ENCODE results near the gene CHSY3.

The CHSY3 gene

DNA sequence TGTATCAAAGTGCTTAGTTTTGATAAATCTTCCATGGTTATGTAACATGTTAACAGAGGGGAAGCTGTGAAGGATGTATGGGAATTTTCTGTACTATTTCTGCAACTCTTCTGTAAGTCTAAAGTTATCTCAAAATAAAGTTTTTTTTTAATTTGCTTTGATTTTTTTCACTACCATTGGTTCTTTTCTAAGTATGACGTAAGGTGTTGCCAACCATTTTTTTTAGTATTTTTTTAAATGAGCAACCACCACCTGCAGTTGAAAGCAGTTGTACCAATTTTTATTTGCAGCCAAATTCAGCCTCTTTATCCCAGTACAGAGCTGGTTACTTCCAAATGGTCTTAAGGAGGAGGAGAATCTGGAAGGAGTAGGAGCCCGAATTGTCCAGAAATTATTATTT lies 192.2 kb downstream of the CHSY3 start:
- no peak for DNase-seq (ENCODE audit: low read depth in 2 of 2)

DNA sequence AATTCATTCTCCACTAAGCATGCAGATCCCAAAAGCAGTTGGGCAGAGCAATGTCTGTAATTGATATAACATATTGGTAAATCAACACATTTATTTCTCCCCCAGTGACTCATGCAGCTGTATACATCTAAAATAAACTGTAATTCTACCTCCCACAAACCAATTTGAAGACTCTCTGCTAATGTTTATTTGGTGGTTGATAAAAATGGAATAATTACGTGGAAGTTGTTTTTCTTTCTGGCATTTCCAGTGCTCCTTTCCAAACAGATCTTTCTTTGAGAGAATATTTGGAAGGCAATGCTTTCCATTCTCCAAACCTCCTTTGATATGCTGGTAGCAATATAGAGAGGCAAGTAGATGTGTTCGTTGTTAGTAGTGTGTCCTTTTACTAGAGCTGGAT lies 194.7 kb downstream of the CHSY3 start:
- DNase-seq (ENCODE audit: low read depth in 2 of 2), result no peak

DNA sequence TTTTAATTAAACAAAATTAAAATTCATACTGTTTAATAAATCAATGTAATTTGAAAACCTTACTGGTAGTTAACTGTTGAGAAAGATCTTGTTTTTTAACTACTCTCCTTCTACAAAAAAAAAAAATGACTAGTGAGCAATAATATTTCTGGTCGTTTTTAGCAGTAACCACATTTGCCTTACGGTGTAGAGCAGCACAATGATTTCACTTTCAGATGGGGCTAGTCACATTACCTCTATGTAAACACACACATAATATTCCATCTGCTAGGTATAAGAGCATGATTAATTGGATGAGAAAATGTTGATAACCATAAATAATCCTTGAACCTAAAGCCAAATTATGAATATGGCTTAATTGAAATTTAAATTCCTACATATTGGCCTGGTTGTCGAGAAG lies 198.1 kb downstream of the CHSY3 start:
- no peak for DNase-seq (ENCODE audit: low read depth in 2 of 2)

DNA sequence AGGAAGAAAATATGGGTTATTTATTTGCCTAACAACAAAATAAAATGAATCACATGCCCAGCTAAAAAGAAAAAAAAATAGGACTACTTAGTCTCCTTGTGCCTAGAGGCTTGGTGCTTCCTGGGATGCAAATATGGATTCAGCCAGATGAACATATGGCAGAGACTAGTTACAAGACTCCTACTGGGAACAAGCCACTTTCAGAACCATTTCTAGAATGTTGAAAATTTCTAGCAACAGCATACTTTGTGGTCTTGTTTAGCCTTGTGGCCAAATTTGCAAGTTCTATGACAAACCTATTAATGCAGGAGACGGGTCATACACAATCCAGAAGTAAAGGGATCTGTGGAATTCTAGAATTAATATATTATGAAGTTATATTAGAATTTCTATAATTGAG lies 198.7 kb downstream of the CHSY3 start:
- no peak for DNase-seq (ENCODE audit: low read depth in 2 of 2)

GRCh38 chr5:130104895-130105688 lies 200.8 kb downstream of the CHSY3 start:
- no peak for DNase-seq (ENCODE audit: low read depth in 2 of 2)

DNA sequence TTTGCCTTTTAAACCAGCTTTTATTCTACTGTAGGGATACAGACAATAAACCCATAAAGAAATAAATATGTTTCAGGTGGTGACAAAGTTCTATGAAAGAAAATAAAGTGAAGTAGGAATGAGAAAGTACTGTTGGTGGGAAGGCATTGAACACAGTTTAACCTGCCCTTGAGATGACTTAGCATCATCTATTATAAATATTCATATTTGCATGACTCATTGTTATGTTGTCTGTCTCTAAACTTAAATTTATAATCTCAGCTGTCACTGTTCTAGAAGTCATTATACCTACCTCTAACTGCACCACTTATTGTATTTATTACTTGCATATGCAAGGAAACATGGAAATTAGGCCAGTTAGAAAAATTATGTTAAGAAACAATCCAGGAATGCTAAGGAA lies 202.2 kb downstream of the CHSY3 start:
- DNase-seq (ENCODE audit: low read depth in 2 of 2), result no peak

DNA sequence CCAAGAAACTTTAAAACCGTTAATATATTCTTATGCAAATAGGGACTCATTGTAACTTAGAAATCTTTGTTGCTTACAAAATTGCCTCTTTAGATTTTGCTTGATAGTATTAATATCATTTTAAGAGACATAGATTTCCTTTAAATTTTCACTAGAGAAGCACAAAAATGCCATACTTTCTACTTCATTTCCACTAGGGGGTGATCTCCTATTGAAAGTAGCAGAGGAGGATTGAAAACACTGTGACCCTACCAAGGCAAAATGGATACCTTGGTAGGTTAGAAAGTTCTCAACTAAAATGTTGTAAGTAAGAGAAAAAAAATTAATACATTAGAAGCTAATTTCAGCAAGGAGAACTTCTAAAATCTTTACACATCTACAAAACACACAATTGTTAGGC lies 204.9 kb downstream of the CHSY3 start:
- DNase-seq (ENCODE audit: low read depth in 2 of 2), result no peak

DNA sequence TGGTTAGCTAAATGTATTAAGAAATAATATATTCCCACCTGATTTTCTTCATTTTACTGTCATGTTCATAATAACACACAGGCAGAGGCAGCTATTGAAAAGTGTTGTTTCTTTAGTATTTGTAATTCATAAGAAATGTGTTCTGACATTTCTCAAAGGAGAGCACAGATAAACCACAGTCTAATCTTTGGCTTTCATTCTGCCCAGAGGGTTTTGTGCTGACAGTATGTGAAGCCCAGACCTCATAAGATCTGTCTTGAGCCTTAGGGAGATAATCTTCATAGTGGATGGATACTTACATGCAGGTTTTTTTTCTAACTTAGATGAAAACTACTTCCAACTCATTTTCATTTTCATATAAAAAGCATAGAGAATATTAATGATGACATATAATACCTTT lies 206.1 kb downstream of the CHSY3 start:
- DNase-seq (ENCODE audit: low read depth in 2 of 2), result no peak

- DNase-seq (ENCODE audit: low read depth in 2 of 2), result no peak
These were observed 207.5 kb downstream of the CHSY3 start for GRCh38 chr5:130111746-130112145.

DNA sequence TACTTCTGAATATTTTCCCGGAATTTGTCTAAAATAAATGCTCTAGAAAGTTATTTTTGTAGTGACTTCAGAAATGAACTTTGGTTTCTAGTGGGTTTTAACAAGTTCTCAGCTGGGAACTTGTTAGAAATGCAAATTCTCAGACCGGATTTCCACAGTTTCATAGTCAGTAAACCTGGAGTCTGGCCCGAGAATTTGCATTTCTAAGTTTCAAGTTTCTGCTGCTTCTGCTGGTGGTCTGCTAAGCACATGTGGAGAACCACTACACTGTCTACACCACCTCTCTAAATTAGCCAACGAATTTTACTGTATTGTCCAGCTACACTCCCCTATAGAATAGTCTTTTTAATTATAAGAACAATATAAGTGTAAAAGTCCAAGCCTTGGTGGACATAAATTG lies 208.0 kb downstream of the CHSY3 start:
- no peak for DNase-seq (ENCODE audit: low read depth in 2 of 2)

DNA sequence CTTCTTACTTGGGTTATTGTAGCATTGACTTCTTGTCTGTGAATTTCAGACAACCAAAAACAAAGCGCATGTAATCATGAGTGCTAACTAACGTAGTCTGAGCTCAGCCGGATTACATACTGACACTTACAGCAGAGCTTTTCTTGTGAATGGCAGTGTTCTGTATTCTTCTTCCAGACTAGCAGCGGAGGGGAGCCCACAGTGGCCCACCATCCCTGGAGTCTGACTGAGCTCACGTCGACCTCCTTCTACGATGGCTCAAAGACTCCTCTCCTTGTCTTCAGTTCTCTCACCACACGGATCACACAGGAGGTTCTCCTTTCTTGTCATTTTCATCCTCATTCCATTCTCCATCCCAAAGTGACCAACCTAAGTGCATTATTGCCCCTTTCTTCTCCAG lies 211.4 kb downstream of the CHSY3 start:
- DNase-seq (ENCODE audit: low read depth in 2 of 2), result no peak

- DNase-seq (ENCODE audit: low read depth in 2 of 2), result no peak
These were observed 212.2 kb downstream of the CHSY3 start for GRCh38 chr5:130116462-130116861.

DNA sequence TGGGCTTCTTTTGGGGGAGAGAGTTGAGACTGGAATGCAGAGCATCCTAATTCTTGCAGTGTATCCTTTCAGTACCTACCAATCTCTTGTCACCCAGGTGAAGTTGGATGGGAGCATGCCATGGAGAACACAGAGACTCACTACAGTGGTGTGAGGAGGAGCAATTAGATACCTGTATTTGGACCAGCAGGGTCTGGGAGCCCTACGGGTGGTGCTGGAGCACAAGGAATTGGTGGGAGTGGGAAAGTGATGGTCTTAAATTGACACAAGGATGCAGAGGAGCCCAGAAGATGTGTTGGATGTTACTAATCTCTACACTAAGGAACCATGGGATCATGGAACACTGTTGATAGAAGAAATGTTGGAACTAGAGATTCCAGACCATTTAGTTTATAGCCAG lies 212.7 kb downstream of the CHSY3 start:
- DNase-seq (ENCODE audit: low read depth in 2 of 2), result no peak

- no peak for DNase-seq (ENCODE audit: low read depth in 2 of 2)
These were observed 222.5 kb downstream of the CHSY3 start for GRCh38 chr5:130126746-130127145.

- no peak for DNase-seq (ENCODE audit: low read depth in 2 of 2)
These were observed 231.2 kb downstream of the CHSY3 start for GRCh38 chr5:130135506-130135905.

DNA sequence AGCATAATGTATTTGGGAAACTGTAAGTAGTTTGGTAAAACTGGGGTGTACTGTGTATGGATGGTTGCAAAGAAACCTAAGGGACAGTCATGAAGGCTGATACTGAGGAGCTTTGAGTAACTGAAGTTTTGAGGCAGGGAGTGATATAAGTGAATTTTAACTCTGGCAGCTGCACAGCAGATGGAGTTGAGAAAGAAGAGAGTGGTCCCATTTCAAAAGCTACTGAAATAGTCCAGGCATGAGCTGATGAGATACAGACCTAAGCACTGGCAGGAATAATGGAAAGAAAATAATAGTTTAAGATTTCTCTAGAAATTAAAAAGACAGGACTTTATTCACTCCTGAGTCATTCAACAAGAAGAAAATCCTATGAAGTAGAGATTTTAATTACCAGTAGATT lies 232.0 kb downstream of the CHSY3 start:
- DNase-seq (ENCODE audit: low read depth in 2 of 2), result no peak

- no peak for DNase-seq (ENCODE audit: low read depth in 2 of 2)
These were observed 233.4 kb downstream of the CHSY3 start for GRCh38 chr5:130137681-130138080.

GRCh38 chr5:130138406-130139045 lies 234.3 kb downstream of the CHSY3 start:
- no peak for DNase-seq (ENCODE audit: low read depth in 2 of 2)

DNA sequence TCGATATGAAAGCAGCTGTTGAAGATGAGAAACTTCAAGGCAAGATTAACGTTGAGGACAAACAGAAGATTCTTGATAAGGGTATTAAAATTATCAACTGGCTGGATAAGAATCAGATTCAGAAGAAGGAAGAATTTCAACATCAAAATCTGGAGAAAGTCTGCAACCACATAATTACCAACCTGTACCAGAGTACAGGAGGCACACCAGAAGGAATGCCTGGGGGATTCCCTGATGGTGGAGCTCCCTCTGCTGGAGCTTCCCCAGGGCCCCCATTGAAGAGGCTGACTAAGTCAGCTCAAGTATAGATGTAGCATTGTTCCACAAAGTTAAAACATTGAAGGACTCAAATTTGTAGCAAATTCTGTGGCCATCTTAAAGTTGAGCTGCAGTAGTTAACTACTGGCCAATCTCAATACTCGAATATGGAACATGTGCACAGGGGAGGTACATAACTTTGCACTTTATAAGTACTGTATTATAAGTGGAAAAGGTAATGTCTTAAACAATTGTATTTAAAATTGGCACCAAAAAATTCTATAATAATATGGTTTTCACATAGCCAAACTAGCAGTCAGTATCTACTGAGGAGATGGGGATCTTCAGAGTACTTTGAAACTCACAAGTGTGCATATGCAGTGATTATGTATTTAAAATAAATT lies 237.5 kb downstream of the CHSY3 start:
- DNase-seq (ENCODE audit: low read depth in 2 of 2), result peak in 1 of 2 donors; percentile 1

GRCh38 chr5:130151239-130151638 lies 247.0 kb downstream of the CHSY3 start:
- DNase-seq (ENCODE audit: low read depth in 2 of 2), result no peak

- no peak for DNase-seq (ENCODE audit: low read depth in 2 of 2)
These were observed 251.2 kb downstream of the CHSY3 start for GRCh38 chr5:130155345-130156011.

- DNase-seq (ENCODE audit: low read depth in 2 of 2), result no peak
These were observed 253.8 kb downstream of the CHSY3 start for GRCh38 chr5:130158036-130158435.

DNA sequence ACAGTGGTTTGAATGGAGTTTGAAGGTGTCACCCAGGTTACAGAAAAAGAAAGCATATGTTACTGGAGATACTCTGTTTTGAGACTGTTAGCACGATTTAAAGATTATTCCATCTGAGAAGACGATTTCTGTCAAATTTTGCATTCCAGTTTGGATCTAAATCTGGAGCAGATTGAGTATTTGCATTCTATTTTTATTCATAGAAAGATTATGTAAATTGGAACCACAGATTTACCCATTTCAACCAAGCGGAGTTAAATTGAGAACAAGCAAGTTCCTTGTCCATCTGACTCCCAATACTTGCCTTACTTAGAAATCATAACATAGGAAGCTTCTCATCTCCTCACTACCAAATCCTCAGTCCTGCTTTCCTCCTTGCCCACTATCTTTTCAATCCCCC lies 255.7 kb downstream of the CHSY3 start:
- no peak for DNase-seq (ENCODE audit: low read depth in 2 of 2)

All from stimulated activated CD4-positive, alpha-beta T cell treated with anti-CD3 and anti-CD28 coated beads, Interleukin-1b, Interleukin-23, amount 100 ng/mL, for 4 hours (primary cell).